ENCODE measurements around the gene HMGCLL1. TPM values are rescaled to one million over a fixed set of nuclear protein-coding genes. Genes with fewer than 3 reads are reported as not detected.

Gene HMGCLL1
- polyA plus RNA-seq, 3 donors: 2.5 to 3.5 (median 2.5) TPM

- peak in 3 of 11 donors; percentile 13 to 28 (median 22) for DNase-seq (ENCODE audit: extremely low read depth in 1 of 11, low read depth in 9 of 11, low spot score in 4 of 11)
These were observed 109.0 kb downstream of the HMGCLL1 start for GRCh38 chr6:55469951-55470366.

GRCh38 chr6:55456016-55456415 lies 123.0 kb downstream of the HMGCLL1 start:
- DNase-seq (ENCODE audit: extremely low read depth in 1 of 11, low read depth in 9 of 11, low spot score in 4 of 11): no peak

GRCh38 chr6:55450005-55450404 lies 129.0 kb downstream of the HMGCLL1 start:
- no peak for DNase-seq (ENCODE audit: extremely low read depth in 1 of 11, low read depth in 9 of 11, low spot score in 4 of 11)

GRCh38 chr6:55449225-55449624 lies 129.8 kb downstream of the HMGCLL1 start:
- no peak for DNase-seq (ENCODE audit: extremely low read depth in 1 of 11, low read depth in 9 of 11, low spot score in 4 of 11)

- no peak for DNase-seq (ENCODE audit: extremely low read depth in 1 of 11, low read depth in 9 of 11, low spot score in 4 of 11)
These were observed 130.5 kb downstream of the HMGCLL1 start for GRCh38 chr6:55448451-55448850.

- no peak for DNase-seq (ENCODE audit: extremely low read depth in 1 of 11, low read depth in 9 of 11, low spot score in 4 of 11)
These were observed 131.1 kb downstream of the HMGCLL1 start for GRCh38 chr6:55447891-55448290.

GRCh38 chr6:55445648-55446204 lies 133.3 kb downstream of the HMGCLL1 start:
- DNase-seq (ENCODE audit: extremely low read depth in 1 of 11, low read depth in 9 of 11, low spot score in 4 of 11): peak in 6 of 11 donors; percentile 22 to 42 (median 34)

- DNase-seq (ENCODE audit: extremely low read depth in 1 of 11, low read depth in 9 of 11, low spot score in 4 of 11): no peak
These were observed 135.5 kb downstream of the HMGCLL1 start for GRCh38 chr6:55443238-55444134.

GRCh38 chr6:55438203-55438602 lies 140.8 kb downstream of the HMGCLL1 start:
- DNase-seq (ENCODE audit: extremely low read depth in 1 of 11, low read depth in 9 of 11, low spot score in 4 of 11): no peak

GRCh38 chr6:55437141-55437540 lies 141.9 kb downstream of the HMGCLL1 start:
- DNase-seq (ENCODE audit: extremely low read depth in 1 of 11, low read depth in 9 of 11, low spot score in 4 of 11): no peak

- DNase-seq (ENCODE audit: extremely low read depth in 1 of 11, low read depth in 9 of 11, low spot score in 4 of 11): no peak
These were observed 145.4 kb downstream of the HMGCLL1 start for GRCh38 chr6:55433446-55434130.

- DNase-seq (ENCODE audit: extremely low read depth in 1 of 11, low read depth in 9 of 11, low spot score in 4 of 11): no peak
These were observed 155.1 kb downstream of the HMGCLL1 start for GRCh38 chr6:55423933-55424332.

GRCh38 chr6:55410674-55411073 lies 168.3 kb downstream of the HMGCLL1 start:
- no peak for DNase-seq (ENCODE audit: extremely low read depth in 1 of 11, low read depth in 9 of 11, low spot score in 4 of 11)

GRCh38 chr6:55405474-55406235 lies 173.3 kb downstream of the HMGCLL1 start:
- no peak for DNase-seq (ENCODE audit: extremely low read depth in 1 of 11, low read depth in 9 of 11, low spot score in 4 of 11)

GRCh38 chr6:55399351-55399750 lies 179.6 kb downstream of the HMGCLL1 start:
- peak in 3 of 11 donors; percentile 2 to 13 (median 13) for DNase-seq (ENCODE audit: extremely low read depth in 1 of 11, low read depth in 9 of 11, low spot score in 4 of 11)

GRCh38 chr6:55397986-55398385 lies 181.0 kb downstream of the HMGCLL1 start:
- DNase-seq (ENCODE audit: extremely low read depth in 1 of 11, low read depth in 9 of 11, low spot score in 4 of 11): no peak

GRCh38 chr6:55395871-55396270 lies 183.1 kb downstream of the HMGCLL1 start:
- no peak for DNase-seq (ENCODE audit: extremely low read depth in 1 of 11, low read depth in 9 of 11, low spot score in 4 of 11)

GRCh38 chr6:55388211-55388610 lies 190.8 kb downstream of the HMGCLL1 start:
- DNase-seq (ENCODE audit: extremely low read depth in 1 of 11, low read depth in 9 of 11, low spot score in 4 of 11): no peak

Measured in renal cortex interstitium (tissue), 11 donors.